Heart left ventricle (tissue), 16 donors: ENCODE data around the gene EPYC. TPM values are rescaled to one million over a fixed set of nuclear protein-coding genes. Genes with fewer than 3 reads are reported as not detected.

ENCODE experiments used
- ATAC-seq, 4 donors: fragments of 200-7000 bp; cut with Tn5 transposase; one replicate each; pipeline ENCODE4 v1.9.1; 2020 to 2022; ENCODE audit warnings: moderate library complexity in 4 of 4, mild to moderate bottlenecking in 3 of 4, moderate number of reproducible peaks in 1 of 4
- DNase-seq, 5 donors: peaks; one replicate each; pipeline ENCODE4 v3.0.0-alpha.2; 2020
- H3K27ac ChIP-seq, 12 donors: fragments of 200-600 bp; sonication (generic) in 4 of 12; one replicate each; pipeline versions ENCODE4 v1.5.0 to v1.8.0; 2016 to 2022; ENCODE audit warnings: mild to moderate bottlenecking in 2 of 12
- H3K27me3 ChIP-seq, 9 donors: fragments of 200-600 bp; sonication (generic) in 2 of 9; one replicate each; pipeline versions ENCODE4 v1.5.1 to v1.8.0; 2016 to 2022; ENCODE audit warnings: mild to moderate bottlenecking in 3 of 9
- H3K36me3 ChIP-seq, 9 donors: fragments of 200-600 bp; sonication (generic) in 2 of 9; one replicate each; pipeline versions ENCODE4 v1.5.0 to v1.8.0; 2018 to 2022; ENCODE audit warnings: mild to moderate bottlenecking in 2 of 9
- H3K4me1 ChIP-seq, 12 donors: fragments of 200-600 bp; sonication (generic) in 4 of 12; one replicate each; pipeline versions ENCODE4 v1.5.0 to v1.8.0; 2016 to 2022; ENCODE audit warnings: mild to moderate bottlenecking in 3 of 12
- H3K4me3 ChIP-seq, 12 donors: fragments of 200-600 bp; sonication (generic) in 4 of 12; one replicate each; pipeline versions ENCODE4 v1.5.0 to v1.8.0; 2017 to 2022; ENCODE audit warnings: mild to moderate bottlenecking in 9 of 12, moderate library complexity in 4 of 12
- H3K9me3 ChIP-seq, 12 donors: fragments of 200-600 bp; sonication (generic) in 4 of 12; one replicate each; pipeline versions ENCODE4 v1.5.0 to v1.8.0; 2016 to 2022; ENCODE audit warnings: mild to moderate bottlenecking in 1 of 12
- CTCF ChIP-seq, 12 donors: fragments of 200-600 bp; sonication (generic) in 4 of 12; IDR thresholded peaks; one replicate each; pipeline versions ENCODE4 v1.5.0 to v1.8.0; 2018 to 2022; ENCODE audit warnings: antibody characterized with exemption in 12 of 12, mild to moderate bottlenecking in 5 of 12
- POLR2A ChIP-seq, 2 donors: fragments of 450-650 bp; IDR thresholded peaks; one replicate each; pipeline ENCODE4 v1.6.1; 2017; ENCODE audit warnings: antibody characterized with exemption in 2 of 2, mild to moderate bottlenecking in 2 of 2, moderate library complexity in 2 of 2
- WGBS, 4 donors: extraction: QIAGEN DNeasy Blood & Tissue Kit in 2 of 4; methylation state at CpG; one replicate each; pipeline versions ENCODE4 v1.1.5 to v1.1.7; 2013 to 2018; 5-methylcytosine and 5-hydroxymethylcytosine counted together
- intact Hi-C, 10 donors: fragments of 100-400 bp; cut with DNase I; formaldehyde crosslinking; loops; one replicate each; pipeline versions ENCODE4 v1.11.1 to v1.14.2; 2022
- polyA plus RNA-seq, 2 donors: library from polyadenylated mRNA; stranded (reverse); fragments of 200-250 nt; gene quantifications; one replicate each; pipeline ENCODE4 v1.2.3, GENCODE V29; 2013
- total RNA-seq, 9 donors: library from RNA; depleted of rRNA in 2 of 9; stranded (reverse); fragments of >200 nt in 2 of 9; fragmentation: NEBNext Ultra II Directional in 3 of 9; extraction: Animal tissue kit (Norgen Biotek cat#: 25700) in 3 of 9; gene quantifications; one replicate each; pipeline versions ENCODE4 v1.1.0 to v1.2.4, GENCODE V29; 2016 to 2023
- donor health status: ischemic (EF 13 %, LVEDD 7.1; RV severe dilation, severe dysfunction).
- donor health status: healthy with polysubstance abuse.
- donor health status: DM: no; HTN: yes; CAD: no.
- donor health status: DM: no; HTN: no; CAD: no.
- donor health status: ischemic (EF 25% LVEDD 6.9; RV normal size, moderate dysfunction).
- donor health status: ischemic (EF 25% LVEDD 5.7; RV mildly dilated, moderate dysfunction).
- donor health status: healthy.
- donor health status: DM: yes; HTN: yes; CAD: no.
- donor health status: ischemic (EF 35%, LVEDD 5.7; RV mildly dilated, moderate dysfunction).
- donor health status: nonischemic (EF 11% LVEDD 7.7; RV severe dilation, severe dysfunction).
- donor health status: DM: yes; HTN: yes; CAD: no.
- donor health status: PGD.
- donor health status: ischemic (EF 29% LVEDD 5.4; RV normal size, mild dysfunction).
- donor health status: nonischemic (EF 23%, LVEDD 6.1; RV moderate dilation, normal function).

EPYC gene
- total and polyA plus RNA-seq, 11 donors, result not detected

GRCh38 chr12:90991952-90992465 is 12.8 kb downstream of the EPYC start:
- Histone ChIP-seq H3K4me1 (peaks cover 0 to 17% (median 0%) of the 10 kb centered on the region in 12 donors), H3K27me3 (no peaks in the 10 kb centered on the region), H3K36me3 (no peaks in the 10 kb centered on the region), H3K9me3 (peaks cover 0 to under 1% (median 0%) of the 10 kb centered on the region in 12 donors), H3K27ac (no peak overlapping the region), H3K4me3 (no peak overlapping the region)
- TF ChIP-seq CTCF (IDR thresholded peaks at IDR 0.05), result no peak
- ATAC-seq (no peak), DNase-seq (no peak)
- intact Hi-C loops, result loop anchor here in 1 of 10 donors (10.0 kb wide), 1 partner anchor 103 kb away; no protein-coding TSS in a partner anchor
- WGBS, 4 donors, result 87 to 88% (median 88%) methylated on average over 3 of the region's 3 CpGs

- H3K27me3 ChIP-seq, result no peaks in the 10 kb centered on the region
- ATAC-seq, result no peak
- H3K4me3 ChIP-seq, result no peak overlapping the region
- H3K4me1 ChIP-seq, result peaks cover 0 to 17% (median 0%) of the 10 kb centered on the region in 12 donors
- no peaks in the 10 kb centered on the region for H3K36me3 ChIP-seq
- intact Hi-C loops, result loop anchor here in 1 of 10 donors (10.0 kb wide), 1 partner anchor 104 kb away; no protein-coding TSS in a partner anchor
- DNase-seq, result no peak
- H3K27ac ChIP-seq, result peak overlapping the region in 7 of 12 donors; percentile 16 to 60 (median 41)
- TF ChIP-seq POLR2A (IDR thresholded peaks at IDR 0.05), result no peak
- WGBS, 4 donors, result 47 to 58% (median 52%) methylated on average over 3 of the region's 3 CpGs
- peaks cover 0 to 6% (median 0%) of the 10 kb centered on the region in 12 donors for H3K9me3 ChIP-seq
Observed at GRCh38 chr12:90990611-90991010, 14.2 kb downstream of the EPYC start.

DNA sequence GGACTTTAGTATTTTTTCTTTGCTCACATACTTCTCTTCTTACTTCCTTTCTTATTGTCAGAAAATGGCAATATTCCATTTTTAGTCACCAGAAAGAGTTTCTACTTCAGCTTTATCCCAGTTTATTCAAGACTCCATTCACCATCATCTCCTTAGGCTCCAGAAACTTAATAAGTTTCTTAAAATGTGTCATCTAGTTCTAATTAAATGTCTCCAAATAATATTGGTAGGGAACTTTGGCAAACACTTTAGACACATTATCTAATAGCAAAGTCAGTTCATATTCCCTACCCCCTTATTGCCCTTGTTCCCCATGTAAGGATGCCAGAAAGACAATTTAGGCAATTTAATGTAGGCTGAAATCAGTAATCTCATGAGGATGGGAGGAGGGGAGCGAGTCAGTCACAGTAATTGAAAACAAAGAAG is 15.1 kb downstream of the EPYC start:
- Histone ChIP-seq H3K27me3 (no peaks in the 10 kb centered on the region), H3K4me3 (no peak overlapping the region), H3K4me1 (peaks cover 0 to 10% (median 0%) of the 10 kb centered on the region in 12 donors), H3K36me3 (no peaks in the 10 kb centered on the region), H3K9me3 (peaks cover 0 to 6% (median 0%) of the 10 kb centered on the region in 12 donors), H3K27ac (peak overlapping the region in 6 of 12 donors; percentile 5 to 60 (median 52))
- intact Hi-C loops, result loop anchor here in 3 of 10 donors (10.0 kb wide), 3 partner anchors 105 to 185 kb away; no protein-coding TSS in a partner anchor
- TF ChIP-seq CTCF (IDR thresholded peaks at IDR 0.05) (no peak), POLR2A (IDR thresholded peaks at IDR 0.05) (no peak)
- no peak for DNase-seq
- WGBS, 4 donors, result 69 to 83% (median 73%) methylated on average over 1 of the region's 1 CpG
- peak; percentile 47 to 72 (median 59) for ATAC-seq

- peaks cover 0 to 6% (median 0%) of the 10 kb centered on the region in 12 donors for H3K4me1 ChIP-seq
- WGBS, 4 donors, result 88 to 98% (median 91%) methylated on average over 1 of the region's 1 CpG
- DNase-seq (no peak), ATAC-seq (no peak)
- no peaks in the 10 kb centered on the region for H3K36me3 ChIP-seq
- TF ChIP-seq POLR2A (IDR thresholded peaks at IDR 0.05), result no peak
- TF ChIP-seq CTCF (IDR thresholded peaks at IDR 0.05), result peak in 1 of 12 donors; percentile 29
- intact Hi-C loops, result loop anchor here in 2 of 10 donors (10.0 kb wide), 2 partner anchors 117 to 187 kb away; no protein-coding TSS in a partner anchor
- no peak overlapping the region for H3K4me3 ChIP-seq
- H3K9me3 ChIP-seq, result peaks cover 0 to 10% (median 0%) of the 10 kb centered on the region in 12 donors
- H3K27ac ChIP-seq, result no peak overlapping the region
- H3K27me3 ChIP-seq, result no peaks in the 10 kb centered on the region
Observed at GRCh38 chr12:90987520-90987919, 17.3 kb downstream of the EPYC start.
